Endometrial microvascular endothelial cells (primary cell): Measurements from ENCODE around the gene KLHL6. TPM values are rescaled to one million over a fixed set of nuclear protein-coding genes. Genes with fewer than 3 reads are reported as not detected.
"Not testable (repeated sequence)": the region's sequence is repeated elsewhere in the genome, so short reads cannot be mapped to it uniquely, and the experiment has no call there.

Source experiments
- in situ Hi-C: cut with HindIII; loops from 2 replicates; pipeline ENCODE4 v1.10.0; 2017; ENCODE audit warnings: low sequenced_read_pairs, low pct_unique_long_range_greater_than_20kb; ENCODE audit errors: inconsistent ontology term
- total RNA-seq: library from RNA; depleted of rRNA; stranded (reverse); fragments of >200 nt; gene quantifications from one replicate; pipeline ENCODE4 v1.2.3, GENCODE V29; 2015; ENCODE audit errors: inconsistent ontology term

KLHL6 gene
- total RNA-seq, 1 donor from 2014 or later, result 6.5 TPM

- in situ Hi-C loops, result no loop called here
Observed at GRCh38 chr3:183492849-183493179, 62.7 kb downstream of the KLHL6 start.

- in situ Hi-C loops, result no loop called here
Observed at GRCh38 chr3:183491923-183492848, 63.3 kb downstream of the KLHL6 start.

DNA sequence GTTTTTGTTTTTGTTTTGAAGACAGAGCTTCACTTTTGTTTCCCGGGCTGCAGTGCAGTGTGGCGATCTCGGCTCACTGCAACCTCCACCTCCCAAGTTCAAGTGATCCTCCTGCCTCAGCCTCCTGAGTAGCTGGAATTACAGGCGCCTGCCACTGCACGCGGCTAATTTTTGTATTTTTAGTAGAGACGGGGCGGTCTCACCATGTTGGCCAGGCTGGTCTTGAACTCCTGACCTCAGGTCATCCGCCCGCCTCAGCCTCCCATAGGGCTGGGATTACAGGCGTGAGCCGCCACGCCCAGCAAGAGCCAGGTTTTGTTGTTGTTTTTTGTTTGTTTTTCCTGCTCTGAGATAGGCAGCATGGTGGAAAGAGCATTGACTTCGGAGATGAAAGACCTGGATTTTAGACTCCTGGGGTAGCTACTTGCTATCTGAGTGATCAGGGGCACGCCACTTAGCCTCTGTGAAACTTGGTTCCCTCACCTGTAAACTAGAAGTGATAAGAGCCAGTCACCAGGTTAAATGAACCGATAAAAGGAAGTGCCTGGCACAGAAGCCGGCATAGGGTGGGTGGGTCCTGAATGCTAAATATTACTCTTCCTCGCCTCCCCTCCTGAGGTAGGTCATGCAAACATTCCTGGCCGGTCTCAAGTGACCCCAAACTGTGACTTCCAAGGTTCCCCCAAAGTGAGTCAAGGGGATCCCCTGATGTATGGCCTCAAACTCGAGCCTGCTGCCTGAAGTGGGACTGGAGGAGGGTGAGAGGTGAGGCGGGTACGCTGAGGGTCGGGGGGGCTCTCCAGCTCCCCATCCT, 64.2 kb downstream of the KLHL6 start:
- in situ Hi-C loops, result no loop called here

GRCh38 chr3:183490653-183491052, 64.9 kb downstream of the KLHL6 start:
- in situ Hi-C loops, result no loop called here

DNA sequence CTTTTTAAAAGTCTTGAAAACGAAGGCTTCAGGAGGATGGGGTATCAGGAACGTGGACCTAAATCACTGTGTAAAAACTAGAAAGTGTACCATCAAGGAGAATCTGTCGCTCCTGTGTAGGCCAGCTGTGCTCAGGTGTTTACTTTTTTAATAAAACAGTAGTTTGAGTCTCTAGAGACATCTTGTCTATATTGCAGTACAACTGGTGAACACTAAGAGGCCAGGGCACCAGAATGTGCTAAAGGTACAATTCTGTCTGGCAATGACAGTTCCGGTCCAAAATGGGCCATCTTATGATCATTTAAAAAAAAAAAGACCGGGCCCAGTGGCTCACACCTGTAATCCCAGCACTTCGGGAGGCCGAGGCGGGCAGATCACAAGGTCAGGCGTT, 65.3 kb downstream of the KLHL6 start:
- in situ Hi-C loops, result no loop called here

- in situ Hi-C loops, result no loop called here
Observed at GRCh38 chr3:183489455-183490210, 65.9 kb downstream of the KLHL6 start.

- in situ Hi-C loops, result no loop called here
Observed at GRCh38 chr3:183488343-183488742, 67.2 kb downstream of the KLHL6 start.

GRCh38 chr3:183487896-183488295, 67.6 kb downstream of the KLHL6 start:
- in situ Hi-C loops, result no loop called here

DNA sequence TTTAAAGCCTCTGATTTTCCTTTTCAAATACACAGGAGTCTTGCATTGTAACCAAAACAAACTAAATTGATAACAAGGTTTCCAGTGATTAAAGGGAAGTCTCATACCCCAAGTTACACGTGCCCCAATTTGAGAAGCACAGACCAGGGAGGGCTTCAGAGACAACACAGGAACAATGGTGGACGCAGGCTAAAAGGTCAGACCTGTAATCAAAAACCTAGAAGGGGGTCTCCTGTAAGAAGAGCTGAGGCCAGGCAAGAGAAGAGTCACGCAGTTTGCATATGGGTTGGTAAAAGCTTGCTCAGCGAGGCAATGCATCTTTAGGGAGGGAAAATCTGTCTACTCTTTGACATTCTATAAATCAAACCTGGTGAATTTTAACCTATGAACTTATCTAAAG, 68.5 kb downstream of the KLHL6 start:
- in situ Hi-C loops, result no loop called here

GRCh38 chr3:183486472-183486871, 69.0 kb downstream of the KLHL6 start:
- in situ Hi-C loops, result no loop called here

DNA sequence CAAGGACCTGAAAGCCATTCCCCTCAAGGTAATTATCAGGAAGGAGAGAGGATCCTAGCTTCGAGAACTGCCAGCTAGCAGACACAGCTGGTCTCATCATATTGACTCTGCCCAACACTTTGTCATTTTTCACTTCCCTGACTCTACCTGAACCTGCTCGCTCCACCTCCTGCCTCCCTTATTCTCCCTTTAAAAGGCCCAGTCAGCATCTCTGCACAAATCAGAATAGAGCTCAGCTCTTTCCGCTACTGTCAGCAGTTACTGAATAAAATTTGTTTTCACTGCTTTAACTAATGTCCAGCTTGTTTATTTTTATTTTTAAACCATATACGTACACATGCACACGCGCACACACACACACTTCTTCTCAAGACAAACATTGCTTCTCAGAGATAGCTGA, 69.9 kb downstream of the KLHL6 start:
- in situ Hi-C loops, result no loop called here

- in situ Hi-C loops, result no loop called here
Observed at GRCh38 chr3:183485093-183485492, 70.4 kb downstream of the KLHL6 start.

GRCh38 chr3:183484431-183485075, 71.0 kb downstream of the KLHL6 start:
- in situ Hi-C loops, result no loop called here

DNA sequence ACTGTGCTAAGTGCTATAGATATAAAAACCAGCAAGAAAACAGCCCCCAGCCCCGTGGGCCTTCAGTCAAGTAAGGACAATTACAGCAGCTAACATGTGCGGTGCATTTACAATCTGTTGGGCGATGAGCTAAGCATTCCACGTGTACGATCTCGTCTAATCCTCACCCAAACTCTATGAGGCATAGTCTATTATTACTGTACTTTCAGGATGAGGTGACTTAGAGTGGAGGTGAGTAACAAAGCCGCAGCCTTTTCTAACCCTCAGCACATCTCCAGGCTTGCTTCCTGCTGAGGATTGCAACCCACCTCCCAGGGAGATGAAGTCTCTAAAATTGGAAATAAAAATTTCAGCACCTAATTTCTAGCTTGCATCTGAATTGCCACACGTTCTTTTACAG, 73.9 kb downstream of the KLHL6 start:
- in situ Hi-C loops, result no loop called here

DNA sequence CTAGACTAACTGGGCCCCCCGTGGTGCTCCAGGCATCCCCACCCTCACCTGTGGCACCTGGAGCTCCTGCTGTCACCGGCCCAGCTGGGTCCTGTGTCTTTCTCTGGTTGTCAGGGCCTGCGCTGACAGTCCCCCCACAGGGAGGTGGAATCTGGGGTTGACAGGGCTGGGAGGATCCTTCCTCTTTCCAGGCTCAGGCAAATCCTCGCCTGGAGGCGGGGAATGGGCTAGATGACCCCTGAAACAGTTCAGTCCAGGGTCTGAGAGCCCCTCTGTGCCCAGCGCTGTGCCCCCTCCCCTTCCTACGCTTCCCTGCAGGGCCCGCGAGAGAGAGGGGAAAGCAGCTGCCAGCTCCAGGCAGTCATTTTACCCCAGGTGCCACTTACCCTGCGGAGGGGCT, 77.0 kb downstream of the KLHL6 start:
- in situ Hi-C loops, result no loop called here

- in situ Hi-C loops, result no loop called here
Observed at GRCh38 chr3:183477801-183478456, 77.6 kb downstream of the KLHL6 start.

GRCh38 chr3:183475764-183476162, 79.7 kb downstream of the KLHL6 start:
- in situ Hi-C loops, result not testable (repeated sequence)

- in situ Hi-C loops, result no loop called here
Observed at GRCh38 chr3:183475016-183475763, 80.3 kb downstream of the KLHL6 start.
